C4-2B (cell line): ENCODE measurements around the gene FGFR1OP2.

Experiments
- CTCF ChIP-seq: fragments of 450-650 bp; conservative IDR thresholded peaks from 2 replicates; pipeline ENCODE4 v1.5.1; 2017; ENCODE audit warnings: mild to moderate bottlenecking
- ZFX ChIP-seq: fragments of 450-650 bp; IDR thresholded peaks from 2 replicates; pipeline ENCODE4 v1.6.1; 2017

- TF ChIP-seq CTCF (no peak), ZFX (no peak)
Measured at GRCh38 chr12:26970136-26970535, 31.9 kb downstream of the FGFR1OP2 start.
